B cell (primary cell): ENCODE results near the gene TOMM34. TPM values are rescaled to one million over a fixed set of nuclear protein-coding genes. Genes with fewer than 3 reads are reported as not detected.

ENCODE experiments used
- ATAC-seq: fragments of 200-7000 bp; cut with Tn5 transposase; one replicate; pipeline ENCODE4 v1.10.0; 2021; ENCODE audit warnings: low read depth, mild to moderate bottlenecking, moderate number of reproducible peaks, moderate library complexity
- CTCF ChIA-PET: fragments of 350-600 bp; sonication (Branson Sonifier 250); formaldehyde crosslinking; loops from one replicate; lab custom pipeline; 2021; ENCODE audit warnings: antibody characterized with exemption, inconsistent platforms; lab: Charles Lee
- POLR2A ChIA-PET: fragments of 350-600 bp; sonication (Branson Sonifier 250); formaldehyde crosslinking; loops from one replicate; lab custom pipeline; 2021; ENCODE audit warnings: antibody characterized with exemption; lab: Charles Lee
- DNase-seq: peaks from one replicate; pipeline ENCODE4 v3.0.0; 2013
- H2AFZ ChIP-seq: 2 replicates; pipeline ENCODE4 v1.6.1; 2012; ENCODE audit warnings: mild to moderate bottlenecking, low read depth, low read length; ENCODE audit not compliant: insufficient read depth, poor library complexity, severe bottlenecking
- H3K27ac ChIP-seq, 2 donors: 1 replicate in 1 of 2; 2 replicates in 1 of 2; pipeline ENCODE4 v1.5.1; 2012 to 2013; ENCODE audit warnings: low read length in 2 of 2, mild to moderate bottlenecking in 2 of 2, moderate library complexity in 1 of 2
- H3K27me3 ChIP-seq, 4 experiments: fragments of 200-600 bp in 1 of 4; sonication (generic) in 1 of 4; replicated peaks in 1 of 4; 1 replicate in 2 of 4; 2 replicates in 2 of 4; pipeline versions ENCODE4 v1.6.1 to v1.7.0; 2013 to 2016; ENCODE audit warnings: low read length in 3 of 4, mild to moderate bottlenecking in 2 of 4, mixed read lengths in 1 of 4, moderate library complexity in 1 of 4; ENCODE audit not compliant: insufficient read depth in 4 of 4, control insufficient read depth in 3 of 4; ENCODE audit errors: control extremely low read depth in 1 of 4
- H3K36me3 ChIP-seq, 2 experiments: replicated peaks in 1 of 2; 1 replicate in 1 of 2; 2 replicates in 1 of 2; pipeline versions ENCODE4 v1.6.1 to v1.7.1; 2013; ENCODE audit warnings: low read length in 1 of 2; ENCODE audit not compliant: insufficient read depth in 2 of 2, control insufficient read depth in 1 of 2; ENCODE audit errors: control extremely low read depth in 1 of 2, extremely low read depth in 1 of 2
- H3K4me1 ChIP-seq, 2 donors: fragments of 200-600 bp in 1 of 2; sonication (generic) in 1 of 2; 1 replicate in 1 of 2; 2 replicates in 1 of 2; pipeline versions ENCODE4 v1.5.1 to v1.6.1; 2013 to 2017; ENCODE audit warnings: low read length in 2 of 2; ENCODE audit not compliant: control insufficient read depth in 2 of 2, insufficient read depth in 2 of 2
- H3K4me2 ChIP-seq: replicated peaks from 2 replicates; pipeline ENCODE3; 2012; ENCODE audit warnings: mild to moderate bottlenecking, low read depth, low read length; ENCODE audit not compliant: poor library complexity, severe bottlenecking
- H3K4me3 ChIP-seq, 5 experiments: fragments of 200-600 bp in 1 of 5; sonication (generic) in 1 of 5; 1 replicate in 3 of 5; 2 replicates in 2 of 5; pipeline versions ENCODE4 v1.5.1 to v1.7.0; 2011 to 2016; ENCODE audit warnings: low read length in 4 of 5, mild to moderate bottlenecking in 4 of 5, low read depth in 2 of 5, control low read depth in 1 of 5, moderate library complexity in 1 of 5; ENCODE audit not compliant: insufficient read depth in 1 of 5; ENCODE audit errors: control extremely low read depth in 1 of 5, extremely low read depth in 1 of 5
- H3K79me2 ChIP-seq: fragments of 200-600 bp; sonication (generic); one replicate; pipeline ENCODE4 v1.6.0; 2016; ENCODE audit warnings: low read length; ENCODE audit not compliant: control insufficient read depth, insufficient read depth
- H3K9ac ChIP-seq: fragments of 200-600 bp; sonication (generic); 2 replicates; pipeline ENCODE4 v1.6.1; 2017; ENCODE audit warnings: mild to moderate bottlenecking, low read length, moderate library complexity
- H3K9me3 ChIP-seq, 3 donors: one replicate each; pipeline versions ENCODE4 v1.6.1 to v1.7.1; 2013; ENCODE audit warnings: low read length in 2 of 3; ENCODE audit not compliant: control insufficient read depth in 2 of 3, insufficient read depth in 1 of 3; ENCODE audit errors: control extremely low read depth in 1 of 3
- H4K20me1 ChIP-seq: 2 replicates; pipeline ENCODE4 v1.6.0; 2012; ENCODE audit warnings: mild to moderate bottlenecking, low read length; ENCODE audit not compliant: insufficient read depth, control insufficient read depth, poor library complexity, severe bottlenecking
- H3K27ac Mint-ChIP-seq: one replicate; pipeline ENCODE4 v1.8.0; 2021; ENCODE audit warnings: mixed read lengths
- H3K27me3 Mint-ChIP-seq: one replicate; pipeline ENCODE4 v1.8.0; 2021; ENCODE audit warnings: mixed read lengths
- H3K4me1 Mint-ChIP-seq: one replicate; pipeline ENCODE4 v1.8.0; 2021; ENCODE audit warnings: mixed read lengths
- H3K4me3 Mint-ChIP-seq: one replicate; pipeline ENCODE4 v1.8.0; 2021; ENCODE audit warnings: mixed read lengths
- H3K9me3 Mint-ChIP-seq: one replicate; pipeline ENCODE4 v1.8.0; 2022; ENCODE audit warnings: mixed read lengths; ENCODE audit not compliant: insufficient read depth
- CTCF ChIP-seq: fragments of 200-600 bp; IDR thresholded peaks from one replicate; pipeline ENCODE4 v1.8.0; 2022; ENCODE audit warnings: antibody characterized with exemption, mild to moderate bottlenecking
- EZH2 ChIP-seq: IDR thresholded peaks from 2 replicates; pipeline ENCODE4 v1.6.1; 2012; ENCODE audit warnings: borderline replicate concordance, low read depth, mild to moderate bottlenecking, moderate library complexity, low read length; ENCODE audit not compliant: insufficient read depth, poor library complexity, severe bottlenecking
- WGBS: methylation state at CpG from one replicate; pipeline ENCODE4 v1.1.5; 2013; ENCODE audit warnings: missing lambda C conversion rate; ENCODE audit not compliant: insufficient coverage; 5-methylcytosine and 5-hydroxymethylcytosine counted together
- intact Hi-C: fragments of 100-400 bp; cut with micrococcal nuclease; formaldehyde crosslinking; loops from one replicate; pipeline ENCODE4 v1.10.0; 2022
- polyA plus RNA-seq: library from polyadenylated mRNA; depleted of rRNA; stranded (reverse); fragments of >200 nt; gene quantifications from 2 replicates; pipeline ENCODE4 v1.2.3, GENCODE V29; 2012
- total RNA-seq, 2 donors: library from RNA; stranded (reverse); fragments of 120-200 nt in 1 of 2; gene quantifications; 1 replicate in 1 of 2; 2 replicates in 1 of 2; pipeline versions ENCODE4 v1.2.3 to v1.2.4, GENCODE V29; 2013 to 2022

TOMM34 gene
- total and polyA plus RNA-seq, 2 donors (not counting 1 experiment from before 2014, with no cell fraction given), result 19.1 to 21.8 TPM

- Mint-ChIP-seq H3K27ac (no peak overlapping the region), H3K27me3 (no peaks in the 10 kb centered on the region), H3K4me1 (peaks cover 18% of the 10 kb centered on the region), H3K4me3 (no peak overlapping the region), H3K9me3 (no peaks in the 10 kb centered on the region)
- POLR2A ChIA-PET, result no interaction called here
- Histone ChIP-seq H3K27ac (no peak overlapping the region), H3K9me3 (no peaks in the 10 kb centered on the region), H3K4me3 (no peak overlapping the region), H3K9ac (no peak overlapping the region), H3K4me1 (peaks cover 4 to 8% of the 10 kb centered on the region in 2 donors), H4K20me1 (peaks cover 74% of the 10 kb centered on the region), H3K36me3 (peaks cover 7 to 74% of the 10 kb centered on the region in 2 experiments), H3K4me2 (no peak overlapping the region), H3K79me2 (peaks cover 36% of the 10 kb centered on the region), H3K27me3 (no peaks in the 10 kb centered on the region), H2AFZ (no peak overlapping the region)
- TF ChIP-seq CTCF (no peak), EZH2 (no peak)
- CTCF ChIA-PET, result interaction anchor here (1.4 kb wide), 1 partner anchor 192 kb away, joined by 3 read pairs; no protein-coding TSS in a partner anchor
- intact Hi-C loops, result no loop called here
- ATAC-seq (no peak), DNase-seq (no peak)
- WGBS, result no CpG with 5 or more reads among the region's 5 CpGs
Observed at GRCh38 chr20:44904377-44904776, 55.8 kb downstream of the TOMM34 start.

- peaks cover 32% of the 10 kb centered on the region for H3K4me1 Mint-ChIP-seq
Observed at GRCh38 chr20:44901974-44902373, 58.2 kb downstream of the TOMM34 start.

More at GRCh38 chr20:44901974-44902373, 58.2 kb downstream of the TOMM34 start:
- no peak overlapping the region for H3K9ac ChIP-seq
- no peak overlapping the region for H3K4me3 ChIP-seq
- H3K27me3 ChIP-seq, result no peaks in the 10 kb centered on the region
- H3K4me2 ChIP-seq, result no peak overlapping the region
- no peaks in the 10 kb centered on the region for H3K27me3 Mint-ChIP-seq
- H4K20me1 ChIP-seq, result peaks cover 96% of the 10 kb centered on the region
- ATAC-seq (no peak), DNase-seq (no peak)
- peaks cover 7 to 69% of the 10 kb centered on the region in 2 experiments for H3K36me3 ChIP-seq
- H3K4me1 ChIP-seq, result peaks cover 17 to 21% of the 10 kb centered on the region in 2 donors
- no peak for TF ChIP-seq CTCF
- no peak for TF ChIP-seq EZH2
- no peaks in the 10 kb centered on the region for H3K9me3 ChIP-seq
- no peak overlapping the region for H2AFZ ChIP-seq
- intact Hi-C loops, result no loop called here
- H3K27ac ChIP-seq, result no peak overlapping the region
- no peaks in the 10 kb centered on the region for H3K9me3 Mint-ChIP-seq
- CTCF ChIA-PET, result interaction anchor here (1.5 kb wide), 1 partner anchor 14 kb away, joined by 7 read pairs; no protein-coding TSS in a partner anchor
- peaks cover 58% of the 10 kb centered on the region for H3K79me2 ChIP-seq
- no peak overlapping the region for H3K27ac Mint-ChIP-seq
- no peak overlapping the region for H3K4me3 Mint-ChIP-seq
- POLR2A ChIA-PET, result no interaction called here
- no CpG with 5 or more reads among the region's 2 CpGs for WGBS
